ENCODE data around the gene KCTD2.

The KCTD2 gene

DNA sequence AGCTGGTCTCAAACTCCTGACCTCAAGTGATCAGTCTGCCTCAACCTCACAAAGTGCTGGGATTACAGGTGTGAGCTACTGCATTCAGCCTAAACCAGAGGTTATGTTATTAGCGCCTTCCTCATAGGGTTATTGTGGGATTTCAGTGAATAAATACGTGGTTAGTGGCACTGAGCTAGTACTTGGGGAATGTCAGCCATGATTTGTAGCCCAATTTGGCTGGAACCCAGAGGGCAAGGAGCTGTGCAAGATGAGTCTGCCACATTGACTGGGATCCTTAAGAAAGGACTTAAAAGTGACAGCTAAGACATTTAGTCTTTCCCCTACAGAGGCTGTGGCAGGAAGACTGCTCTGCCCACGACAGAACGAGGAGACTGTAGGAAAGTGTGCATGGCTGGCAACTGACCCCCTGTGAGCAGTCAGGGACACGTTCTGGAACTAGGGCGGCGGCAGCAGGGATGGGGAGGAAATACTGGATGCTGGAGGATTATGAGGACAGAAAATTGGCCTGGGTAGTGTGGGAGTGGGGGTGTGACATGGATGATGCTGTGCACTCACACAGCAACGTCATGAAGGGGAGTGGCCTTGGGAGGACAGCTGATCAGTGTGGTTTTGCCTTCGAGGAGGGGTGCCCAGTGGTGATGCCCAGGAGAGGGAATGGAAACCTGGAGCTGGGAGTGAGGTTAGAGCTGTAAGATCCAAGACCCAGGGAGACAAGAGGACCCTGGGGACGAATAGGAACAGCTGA is 14.9 kb upstream of the KCTD2 start:
- no peak overlapping the region for H3K4me3 ChIP-seq (replicated peaks; ENCODE audit: insufficient read depth, low read length)
- no peak overlapping the region for H3K27ac ChIP-seq (replicated peaks)
- H3K27me3 ChIP-seq (ENCODE audit: insufficient read depth, poor library complexity, severe bottlenecking) = no peaks in the 10 kb centered on the region
- DNase-seq (ENCODE audit: low read depth in 1 of 2, low spot score in 1 of 2) = no peak
- TF ChIP-seq SPI1 (IDR thresholded peaks at IDR 0.05; ENCODE audit: borderline replicate concordance, low read depth) (no peak), GABPA (IDR thresholded peaks at IDR 0.05; ENCODE audit: low read depth) (no peak), POLR2AphosphoS5 (IDR thresholded peaks at IDR 0.05; ENCODE audit: low read depth) (no peak)
- TF ChIP-seq, protein P1, sequence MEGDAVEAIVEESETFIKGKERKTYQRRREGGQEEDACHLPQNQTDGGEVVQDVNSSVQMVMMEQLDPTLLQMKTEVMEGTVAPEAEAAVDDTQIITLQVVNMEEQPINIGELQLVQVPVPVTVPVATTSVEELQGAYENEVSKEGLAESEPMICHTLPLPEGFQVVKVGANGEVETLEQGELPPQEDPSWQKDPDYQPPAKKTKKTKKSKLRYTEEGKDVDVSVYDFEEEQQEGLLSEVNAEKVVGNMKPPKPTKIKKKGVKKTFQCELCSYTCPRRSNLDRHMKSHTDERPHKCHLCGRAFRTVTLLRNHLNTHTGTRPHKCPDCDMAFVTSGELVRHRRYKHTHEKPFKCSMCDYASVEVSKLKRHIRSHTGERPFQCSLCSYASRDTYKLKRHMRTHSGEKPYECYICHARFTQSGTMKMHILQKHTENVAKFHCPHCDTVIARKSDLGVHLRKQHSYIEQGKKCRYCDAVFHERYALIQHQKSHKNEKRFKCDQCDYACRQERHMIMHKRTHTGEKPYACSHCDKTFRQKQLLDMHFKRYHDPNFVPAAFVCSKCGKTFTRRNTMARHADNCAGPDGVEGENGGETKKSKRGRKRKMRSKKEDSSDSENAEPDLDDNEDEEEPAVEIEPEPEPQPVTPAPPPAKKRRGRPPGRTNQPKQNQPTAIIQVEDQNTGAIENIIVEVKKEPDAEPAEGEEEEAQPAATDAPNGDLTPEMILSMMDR (IDR thresholded peaks at IDR 0.05; ENCODE audit: insufficient read depth, low read length) = no peak
- TF ChIP-seq, protein P2, sequence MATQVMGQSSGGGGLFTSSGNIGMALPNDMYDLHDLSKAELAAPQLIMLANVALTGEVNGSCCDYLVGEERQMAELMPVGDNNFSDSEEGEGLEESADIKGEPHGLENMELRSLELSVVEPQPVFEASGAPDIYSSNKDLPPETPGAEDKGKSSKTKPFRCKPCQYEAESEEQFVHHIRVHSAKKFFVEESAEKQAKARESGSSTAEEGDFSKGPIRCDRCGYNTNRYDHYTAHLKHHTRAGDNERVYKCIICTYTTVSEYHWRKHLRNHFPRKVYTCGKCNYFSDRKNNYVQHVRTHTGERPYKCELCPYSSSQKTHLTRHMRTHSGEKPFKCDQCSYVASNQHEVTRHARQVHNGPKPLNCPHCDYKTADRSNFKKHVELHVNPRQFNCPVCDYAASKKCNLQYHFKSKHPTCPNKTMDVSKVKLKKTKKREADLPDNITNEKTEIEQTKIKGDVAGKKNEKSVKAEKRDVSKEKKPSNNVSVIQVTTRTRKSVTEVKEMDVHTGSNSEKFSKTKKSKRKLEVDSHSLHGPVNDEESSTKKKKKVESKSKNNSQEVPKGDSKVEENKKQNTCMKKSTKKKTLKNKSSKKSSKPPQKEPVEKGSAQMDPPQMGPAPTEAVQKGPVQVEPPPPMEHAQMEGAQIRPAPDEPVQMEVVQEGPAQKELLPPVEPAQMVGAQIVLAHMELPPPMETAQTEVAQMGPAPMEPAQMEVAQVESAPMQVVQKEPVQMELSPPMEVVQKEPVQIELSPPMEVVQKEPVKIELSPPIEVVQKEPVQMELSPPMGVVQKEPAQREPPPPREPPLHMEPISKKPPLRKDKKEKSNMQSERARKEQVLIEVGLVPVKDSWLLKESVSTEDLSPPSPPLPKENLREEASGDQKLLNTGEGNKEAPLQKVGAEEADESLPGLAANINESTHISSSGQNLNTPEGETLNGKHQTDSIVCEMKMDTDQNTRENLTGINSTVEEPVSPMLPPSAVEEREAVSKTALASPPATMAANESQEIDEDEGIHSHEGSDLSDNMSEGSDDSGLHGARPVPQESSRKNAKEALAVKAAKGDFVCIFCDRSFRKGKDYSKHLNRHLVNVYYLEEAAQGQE (IDR thresholded peaks at IDR 0.05; ENCODE audit: insufficient replicate concordance, low read depth) = no peak

DNA sequence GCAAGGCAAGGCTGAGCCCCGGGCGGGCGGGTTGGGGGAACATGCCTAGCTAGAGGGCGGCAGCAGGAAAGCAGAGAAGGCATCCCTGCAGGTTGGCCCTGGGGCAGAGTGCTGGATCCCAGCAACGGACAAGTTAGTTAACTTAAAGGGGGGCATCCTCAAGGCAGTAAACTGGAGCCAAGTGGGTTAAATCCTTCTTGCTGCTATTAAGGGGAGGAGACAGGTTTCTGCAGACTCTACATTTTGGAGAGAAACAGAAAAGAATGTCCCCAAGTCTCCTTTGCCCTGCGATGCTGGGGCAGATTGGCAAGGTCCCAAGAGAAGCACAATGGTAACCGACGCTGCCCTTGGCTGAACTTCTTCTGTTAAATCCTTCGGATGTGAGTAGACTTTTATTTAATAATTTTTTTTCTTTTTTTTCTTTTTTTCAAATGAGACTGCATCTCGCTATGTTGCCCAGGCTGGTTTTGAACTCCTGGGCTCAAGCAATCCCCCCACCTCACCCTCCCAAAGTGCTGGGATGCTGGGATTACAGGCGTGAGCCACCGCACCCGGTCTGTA is 14.2 kb upstream of the KCTD2 start:
- no peaks in the 10 kb centered on the region for H3K27me3 ChIP-seq (ENCODE audit: insufficient read depth, poor library complexity, severe bottlenecking)
- peak overlapping the region; percentile 60; the same call in 1 of the 2 replicates for H3K4me3 ChIP-seq (replicated peaks; ENCODE audit: insufficient read depth, low read length)
- H3K27ac ChIP-seq (replicated peaks) = no peak overlapping the region
- no peak for DNase-seq (ENCODE audit: low read depth in 1 of 2, low spot score in 1 of 2)
- no peak for TF ChIP-seq POLR2AphosphoS5 (IDR thresholded peaks at IDR 0.05; ENCODE audit: low read depth)
- TF ChIP-seq, protein P2 (IDR thresholded peaks at IDR 0.05; ENCODE audit: insufficient replicate concordance, low read depth) = no peak
- TF ChIP-seq, protein P1 (IDR thresholded peaks at IDR 0.05; ENCODE audit: insufficient read depth, low read length) = no peak
- no peak for TF ChIP-seq SPI1 (IDR thresholded peaks at IDR 0.05; ENCODE audit: borderline replicate concordance, low read depth)
- TF ChIP-seq GABPA (IDR thresholded peaks at IDR 0.05; ENCODE audit: low read depth) = no peak

DNA sequence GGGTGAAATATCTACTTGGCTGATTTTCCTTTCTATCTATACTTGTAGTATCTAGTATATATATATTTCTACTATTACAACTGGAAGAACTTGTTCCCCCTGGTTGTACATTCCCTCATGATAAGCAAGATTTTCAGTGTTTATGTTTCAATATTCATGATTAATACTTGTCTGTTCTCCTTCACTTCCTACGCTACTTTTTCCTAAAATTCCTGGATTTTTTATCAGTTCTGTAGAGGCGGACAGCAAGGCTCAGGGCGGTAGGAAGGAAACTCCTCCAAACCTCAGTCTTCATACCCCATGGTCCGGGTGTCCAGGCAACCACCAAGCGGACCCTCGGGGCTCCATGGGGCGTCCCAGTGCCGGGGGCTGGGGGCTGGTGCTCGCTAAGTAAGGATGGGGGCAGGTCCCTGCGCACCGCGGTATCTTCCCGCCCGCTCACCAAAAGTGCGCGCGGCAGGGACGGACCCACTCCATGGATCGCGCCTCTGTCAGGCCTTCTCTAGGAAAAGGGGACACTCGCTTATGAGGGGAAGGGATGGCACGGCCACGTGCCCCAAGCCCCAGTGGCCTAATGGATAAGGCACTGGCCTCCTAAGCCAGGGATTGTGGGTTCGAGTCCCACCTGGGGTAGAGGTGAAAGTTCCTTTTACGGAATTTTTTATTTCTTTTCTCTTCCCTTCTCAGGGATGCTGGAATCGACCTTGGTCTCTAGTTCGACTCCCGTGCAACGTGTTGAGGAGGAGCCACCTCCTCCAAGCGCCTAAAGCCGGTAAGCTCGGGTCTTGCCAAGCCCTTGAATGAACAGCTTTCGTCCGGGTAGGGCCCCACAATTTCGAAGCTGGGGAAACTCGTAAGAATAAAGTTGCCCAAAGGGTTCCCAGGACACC is 13.4 kb upstream of the KCTD2 start:
- Histone ChIP-seq H3K27ac (replicated peaks) (peak overlapping the region; percentile 82), H3K27me3 (ENCODE audit: insufficient read depth, poor library complexity, severe bottlenecking) (no peaks in the 10 kb centered on the region), H3K4me3 (replicated peaks; ENCODE audit: insufficient read depth, low read length) (peak overlapping the region; percentile 60)
- peak; percentile 77 to 93 for DNase-seq (ENCODE audit: low read depth in 1 of 2, low spot score in 1 of 2)
- no peak for TF ChIP-seq SPI1 (IDR thresholded peaks at IDR 0.05; ENCODE audit: borderline replicate concordance, low read depth)
- no peak for TF ChIP-seq POLR2AphosphoS5 (IDR thresholded peaks at IDR 0.05; ENCODE audit: low read depth)
- TF ChIP-seq GABPA (IDR thresholded peaks at IDR 0.05; ENCODE audit: low read depth) = no peak
- TF ChIP-seq, protein P1 (IDR thresholded peaks at IDR 0.05; ENCODE audit: insufficient read depth, low read length) = no peak
- TF ChIP-seq, protein P2 (IDR thresholded peaks at IDR 0.05; ENCODE audit: insufficient replicate concordance, low read depth) = no peak
